Heart left ventricle (tissue), 16 donors: Measurements from ENCODE around the gene VAV1. TPM values are rescaled to one million over a fixed set of nuclear protein-coding genes. Genes with fewer than 3 reads are reported as not detected.
A peak's percentile ranks its signal among the peaks of the same experiment; 100 is the strongest.

Experiments
- ATAC-seq, 4 donors: fragments of 200-7000 bp; cut with Tn5 transposase; one replicate each; pipeline ENCODE4 v1.9.1; 2020 to 2022; ENCODE audit warnings: moderate library complexity in 4 of 4, mild to moderate bottlenecking in 3 of 4, moderate number of reproducible peaks in 1 of 4
- DNase-seq, 5 donors: peaks; one replicate each; pipeline ENCODE4 v3.0.0-alpha.2; 2020
- H3K27ac ChIP-seq, 12 donors: fragments of 200-600 bp; sonication (generic) in 4 of 12; one replicate each; pipeline versions ENCODE4 v1.5.0 to v1.8.0; 2016 to 2022; ENCODE audit warnings: mild to moderate bottlenecking in 2 of 12
- H3K27me3 ChIP-seq, 9 donors: fragments of 200-600 bp; sonication (generic) in 2 of 9; one replicate each; pipeline versions ENCODE4 v1.5.1 to v1.8.0; 2016 to 2022; ENCODE audit warnings: mild to moderate bottlenecking in 3 of 9
- H3K36me3 ChIP-seq, 9 donors: fragments of 200-600 bp; sonication (generic) in 2 of 9; one replicate each; pipeline versions ENCODE4 v1.5.0 to v1.8.0; 2018 to 2022; ENCODE audit warnings: mild to moderate bottlenecking in 2 of 9
- H3K4me1 ChIP-seq, 12 donors: fragments of 200-600 bp; sonication (generic) in 4 of 12; one replicate each; pipeline versions ENCODE4 v1.5.0 to v1.8.0; 2016 to 2022; ENCODE audit warnings: mild to moderate bottlenecking in 3 of 12
- H3K4me3 ChIP-seq, 12 donors: fragments of 200-600 bp; sonication (generic) in 4 of 12; one replicate each; pipeline versions ENCODE4 v1.5.0 to v1.8.0; 2017 to 2022; ENCODE audit warnings: mild to moderate bottlenecking in 9 of 12, moderate library complexity in 4 of 12
- H3K9me3 ChIP-seq, 12 donors: fragments of 200-600 bp; sonication (generic) in 4 of 12; one replicate each; pipeline versions ENCODE4 v1.5.0 to v1.8.0; 2016 to 2022; ENCODE audit warnings: mild to moderate bottlenecking in 1 of 12
- CTCF ChIP-seq, 12 donors: fragments of 200-600 bp; sonication (generic) in 4 of 12; IDR thresholded peaks; one replicate each; pipeline versions ENCODE4 v1.5.0 to v1.8.0; 2018 to 2022; ENCODE audit warnings: antibody characterized with exemption in 12 of 12, mild to moderate bottlenecking in 5 of 12
- POLR2A ChIP-seq, 2 donors: fragments of 450-650 bp; IDR thresholded peaks; one replicate each; pipeline ENCODE4 v1.6.1; 2017; ENCODE audit warnings: antibody characterized with exemption in 2 of 2, mild to moderate bottlenecking in 2 of 2, moderate library complexity in 2 of 2
- WGBS, 4 donors: extraction: QIAGEN DNeasy Blood & Tissue Kit in 2 of 4; methylation state at CpG; one replicate each; pipeline versions ENCODE4 v1.1.5 to v1.1.7; 2013 to 2018; 5-methylcytosine and 5-hydroxymethylcytosine counted together
- intact Hi-C, 10 donors: fragments of 100-400 bp; cut with DNase I; formaldehyde crosslinking; loops; one replicate each; pipeline versions ENCODE4 v1.11.1 to v1.14.2; 2022
- polyA plus RNA-seq, 2 donors: library from polyadenylated mRNA; stranded (reverse); fragments of 200-250 nt; gene quantifications; one replicate each; pipeline ENCODE4 v1.2.3, GENCODE V29; 2013
- total RNA-seq, 9 donors: library from RNA; depleted of rRNA in 2 of 9; stranded (reverse); fragments of >200 nt in 2 of 9; fragmentation: NEBNext Ultra II Directional in 3 of 9; extraction: Animal tissue kit (Norgen Biotek cat#: 25700) in 3 of 9; gene quantifications; one replicate each; pipeline versions ENCODE4 v1.1.0 to v1.2.4, GENCODE V29; 2016 to 2023
- donor health status: ischemic (EF 13 %, LVEDD 7.1; RV severe dilation, severe dysfunction).
- donor health status: healthy with polysubstance abuse.
- donor health status: DM: no; HTN: yes; CAD: no.
- donor health status: DM: no; HTN: no; CAD: no.
- donor health status: ischemic (EF 25% LVEDD 6.9; RV normal size, moderate dysfunction).
- donor health status: ischemic (EF 25% LVEDD 5.7; RV mildly dilated, moderate dysfunction).
- donor health status: healthy.
- donor health status: DM: yes; HTN: yes; CAD: no.
- donor health status: ischemic (EF 35%, LVEDD 5.7; RV mildly dilated, moderate dysfunction).
- donor health status: nonischemic (EF 11% LVEDD 7.7; RV severe dilation, severe dysfunction).
- donor health status: DM: yes; HTN: yes; CAD: no.
- donor health status: PGD.
- donor health status: ischemic (EF 29% LVEDD 5.4; RV normal size, mild dysfunction).
- donor health status: nonischemic (EF 23%, LVEDD 6.1; RV moderate dilation, normal function).

The VAV1 gene
- total and polyA plus RNA-seq, 11 donors: 0.69 to 25.6 (median 1.2) TPM

- peaks cover 0 to 5% (median 0%) of the 10 kb centered on the region in 12 donors for H3K9me3 ChIP-seq
- intact Hi-C loops: loop anchor here in 6 of 10 donors (10.0 kb wide), 2 partner anchors 97 to 217 kb away; no protein-coding TSS in a partner anchor
- 88 to 92% (median 90%) methylated on average over 22 of the region's 22 CpGs for WGBS, 4 donors
- H3K27ac ChIP-seq: no peak overlapping the region
- H3K36me3 ChIP-seq: peaks cover 0 to 43% (median 12%) of the 10 kb centered on the region in 9 donors
- no peaks in the 10 kb centered on the region for H3K27me3 ChIP-seq
- H3K4me1 ChIP-seq: peaks cover 0 to 40% (median 13%) of the 10 kb centered on the region in 12 donors
- ATAC-seq: no peak
- DNase-seq: peak in 1 of 5 donors; percentile 46
- H3K4me3 ChIP-seq: no peak overlapping the region
- TF ChIP-seq CTCF (IDR thresholded peaks at IDR 0.05): no peak
- no peak for TF ChIP-seq POLR2A (IDR thresholded peaks at IDR 0.05)
Measured at GRCh38 chr19:6731822-6732221, 40.7 kb upstream of the VAV1 start.

- H3K4me1 ChIP-seq: peaks cover 0 to 39% (median 13%) of the 10 kb centered on the region in 12 donors
- DNase-seq (peak in 1 of 5 donors; percentile 39), ATAC-seq (no peak)
- no peak overlapping the region for H3K27ac ChIP-seq
- H3K27me3 ChIP-seq: no peaks in the 10 kb centered on the region
- no peaks in the 10 kb centered on the region for H3K9me3 ChIP-seq
- WGBS, 4 donors: 90 to 93% (median 92%) methylated on average over 20 to 21 of the region's 21 CpGs
- peaks cover 0 to 43% (median 12%) of the 10 kb centered on the region in 9 donors for H3K36me3 ChIP-seq
- H3K4me3 ChIP-seq: no peak overlapping the region
- intact Hi-C loops: loop anchor here in 6 of 10 donors (10.0 kb wide), 2 partner anchors 98 to 218 kb away; no protein-coding TSS in a partner anchor
- TF ChIP-seq CTCF (IDR thresholded peaks at IDR 0.05) (no peak), POLR2A (IDR thresholded peaks at IDR 0.05) (no peak)
Measured at GRCh38 chr19:6732803-6733337, 39.6 kb upstream of the VAV1 start.

- peak in 1 of 5 donors; percentile 42 for DNase-seq
- Histone ChIP-seq H3K27me3 (no peaks in the 10 kb centered on the region), H3K4me1 (peaks cover 5 to 39% (median 19%) of the 10 kb centered on the region in 12 donors), H3K36me3 (peaks cover 0 to 43% (median 12%) of the 10 kb centered on the region in 9 donors), H3K9me3 (no peaks in the 10 kb centered on the region), H3K4me3 (no peak overlapping the region), H3K27ac (no peak overlapping the region)
- WGBS, 4 donors: 90 to 92% (median 92%) methylated on average over 26 to 29 of the region's 29 CpGs
- intact Hi-C loops: loop anchor here in 6 of 10 donors (10.0 kb wide), 2 partner anchors 99 to 219 kb away; no protein-coding TSS in a partner anchor
- TF ChIP-seq CTCF (IDR thresholded peaks at IDR 0.05) (peak in 8 of 12 donors; percentile 6 to 44 (median 19)), POLR2A (IDR thresholded peaks at IDR 0.05) (no peak)
- ATAC-seq: no peak
Measured at GRCh38 chr19:6733338-6734095, 39.0 kb upstream of the VAV1 start.

- no peaks in the 10 kb centered on the region for H3K27me3 ChIP-seq
- H3K36me3 ChIP-seq: peaks cover 0 to 43% (median 12%) of the 10 kb centered on the region in 9 donors
- TF ChIP-seq CTCF (IDR thresholded peaks at IDR 0.05) (no peak), POLR2A (IDR thresholded peaks at IDR 0.05) (no peak)
- H3K4me1 ChIP-seq: peaks cover 6 to 39% (median 26%) of the 10 kb centered on the region in 12 donors
- no peak overlapping the region for H3K4me3 ChIP-seq
- peak in 1 of 5 donors; percentile 51 for DNase-seq
- intact Hi-C loops: loop anchor here in 6 of 10 donors (10.0 kb wide), 2 partner anchors 99 to 219 kb away; no protein-coding TSS in a partner anchor
- H3K27ac ChIP-seq: no peak overlapping the region
- ATAC-seq: no peak
- 63 to 74% (median 69%) methylated on average over 17 to 20 of the region's 20 CpGs for WGBS, 4 donors
- no peaks in the 10 kb centered on the region for H3K9me3 ChIP-seq
Measured at GRCh38 chr19:6734096-6734696, 38.3 kb upstream of the VAV1 start.
